ENCODE results near the gene GGT1.

The GGT1 gene

GRCh38 chr22:24587948-24588347 is 15.0 kb upstream of the GGT1 start:
- no peak overlapping the region for H3K4me3 ChIP-seq (ENCODE audit: low read length in 2 of 2)
- H3K23ac ChIP-seq (ENCODE audit: low read depth, low read length, poor library complexity) = no peak overlapping the region
- no peak overlapping the region for H2AK5ac ChIP-seq (ENCODE audit: low read depth, low read length)
- no peak overlapping the region for H3K27ac ChIP-seq (replicated peaks; ENCODE audit: low read length)
- no CpG with 5 or more reads among the region's 8 CpGs for WGBS, 2 donors (ENCODE audit: extremely low coverage in 2 of 2, insufficient read length in 2 of 2, insufficient replicate concordance in 1 of 2)
- no peak for DNase-seq (ENCODE audit: low spot score)
- no peak overlapping the region for H3K4me2 ChIP-seq (ENCODE audit: insufficient read depth, low read length, poor library complexity, severe bottlenecking)
- no peaks in the 10 kb centered on the region for H3K9me3 ChIP-seq (replicated peaks in 1 of 2; ENCODE audit: control insufficient read depth in 2 of 2, insufficient read depth in 1 of 2, low read depth in 1 of 2, low read length in 2 of 2)
- peaks cover 7 to 8% of the 10 kb centered on the region in 2 donors for H3K4me1 ChIP-seq (ENCODE audit: control insufficient read depth in 2 of 2, insufficient read depth in 1 of 2, low read depth in 1 of 2, low read length in 2 of 2)
- no peak overlapping the region for H2BK12ac ChIP-seq (ENCODE audit: low read length)
- no peak overlapping the region for H4K8ac ChIP-seq (ENCODE audit: low read depth, low read length)
- no peak overlapping the region for H2BK120ac ChIP-seq (ENCODE audit: low read depth, low read length)
- H3K27me3 ChIP-seq (ENCODE audit: control insufficient read depth in 3 of 3, insufficient read depth in 3 of 3, low read depth in 1 of 3, low read length in 3 of 3) = no peaks in the 10 kb centered on the region
- peaks cover 2% of the 10 kb centered on the region for H3K79me1 ChIP-seq (ENCODE audit: low read depth, low read length)
- H3K14ac ChIP-seq (ENCODE audit: low read length) = no peak overlapping the region
- H3K9ac ChIP-seq (ENCODE audit: low read depth, low read length, poor library complexity) = no peak overlapping the region
- H3K4ac ChIP-seq (ENCODE audit: low read length) = no peak overlapping the region
- no peak overlapping the region for H3K18ac ChIP-seq (ENCODE audit: low read length)
- no peak overlapping the region for H4K91ac ChIP-seq (ENCODE audit: low read depth, low read length, poor library complexity)
- no peak overlapping the region for H2AFZ ChIP-seq (ENCODE audit: low read length)
- H2BK15ac ChIP-seq (ENCODE audit: low read length) = no peak overlapping the region
- H3K36me3 ChIP-seq (replicated peaks in 1 of 2; ENCODE audit: control insufficient read depth in 2 of 2, insufficient read depth in 2 of 2, low read length in 2 of 2) = peaks cover 25 to 30% of the 10 kb centered on the region in 2 donors
- H2BK5ac ChIP-seq (ENCODE audit: low read length) = peak overlapping the region; percentile 82

GRCh38 chr22:24588381-24588756 is 14.6 kb upstream of the GGT1 start:
- Histone ChIP-seq H3K9ac (ENCODE audit: low read depth, low read length, poor library complexity) (no peak overlapping the region), H3K27ac (replicated peaks; ENCODE audit: low read length) (no peak overlapping the region), H3K18ac (ENCODE audit: low read length) (no peak overlapping the region), H2AK5ac (ENCODE audit: low read depth, low read length) (peak overlapping the region; percentile 56), H3K4me1 (ENCODE audit: control insufficient read depth in 2 of 2, insufficient read depth in 1 of 2, low read depth in 1 of 2, low read length in 2 of 2) (peaks cover 7 to 8% of the 10 kb centered on the region in 2 donors), H3K79me1 (ENCODE audit: low read depth, low read length) (peaks cover 2% of the 10 kb centered on the region), H3K23ac (ENCODE audit: low read depth, low read length, poor library complexity) (peak overlapping the region; percentile 43), H2BK120ac (ENCODE audit: low read depth, low read length) (no peak overlapping the region), H2BK12ac (ENCODE audit: low read length) (peak overlapping the region; percentile 22), H4K91ac (ENCODE audit: low read depth, low read length, poor library complexity) (no peak overlapping the region), H3K14ac (ENCODE audit: low read length) (no peak overlapping the region), H3K4me2 (ENCODE audit: insufficient read depth, low read length, poor library complexity, severe bottlenecking) (no peak overlapping the region), H4K8ac (ENCODE audit: low read depth, low read length) (no peak overlapping the region), H3K9me3 (replicated peaks in 1 of 2; ENCODE audit: control insufficient read depth in 2 of 2, insufficient read depth in 1 of 2, low read depth in 1 of 2, low read length in 2 of 2) (no peaks in the 10 kb centered on the region), H3K36me3 (replicated peaks in 1 of 2; ENCODE audit: control insufficient read depth in 2 of 2, insufficient read depth in 2 of 2, low read length in 2 of 2) (peaks cover 25 to 30% of the 10 kb centered on the region in 2 donors), H2AFZ (ENCODE audit: low read length) (no peak overlapping the region), H2BK5ac (ENCODE audit: low read length) (peak overlapping the region; percentile 82), H3K27me3 (ENCODE audit: control insufficient read depth in 3 of 3, insufficient read depth in 3 of 3, low read depth in 1 of 3, low read length in 3 of 3) (no peaks in the 10 kb centered on the region), H3K4me3 (ENCODE audit: low read length in 2 of 2) (no peak overlapping the region), H2BK15ac (ENCODE audit: low read length) (no peak overlapping the region), H3K4ac (ENCODE audit: low read length) (peak overlapping the region; percentile 11)
- no peak for DNase-seq (ENCODE audit: low spot score)
- no CpG with 5 or more reads among the region's 13 CpGs for WGBS, 2 donors (ENCODE audit: extremely low coverage in 2 of 2, insufficient read length in 2 of 2, insufficient replicate concordance in 1 of 2)

GRCh38 chr22:24588757-24589481 is 14.1 kb upstream of the GGT1 start:
- no peak overlapping the region for H3K9ac ChIP-seq (ENCODE audit: low read depth, low read length, poor library complexity)
- peak overlapping the region; percentile 82 for H2BK5ac ChIP-seq (ENCODE audit: low read length)
- H3K27me3 ChIP-seq (ENCODE audit: control insufficient read depth in 3 of 3, insufficient read depth in 3 of 3, low read depth in 1 of 3, low read length in 3 of 3) = no peaks in the 10 kb centered on the region
- H3K4ac ChIP-seq (ENCODE audit: low read length) = peak overlapping the region; percentile 11
- H2AFZ ChIP-seq (ENCODE audit: low read length) = no peak overlapping the region
- no peak overlapping the region for H3K14ac ChIP-seq (ENCODE audit: low read length)
- H3K9me3 ChIP-seq (replicated peaks in 1 of 2; ENCODE audit: control insufficient read depth in 2 of 2, insufficient read depth in 1 of 2, low read depth in 1 of 2, low read length in 2 of 2) = no peaks in the 10 kb centered on the region
- no peak overlapping the region for H4K8ac ChIP-seq (ENCODE audit: low read depth, low read length)
- H2BK12ac ChIP-seq (ENCODE audit: low read length) = peak overlapping the region; percentile 22
- no peak overlapping the region for H3K4me2 ChIP-seq (ENCODE audit: insufficient read depth, low read length, poor library complexity, severe bottlenecking)
- H3K79me1 ChIP-seq (ENCODE audit: low read depth, low read length) = peaks cover 2% of the 10 kb centered on the region
- peak overlapping the region; percentile 56 for H2AK5ac ChIP-seq (ENCODE audit: low read depth, low read length)
- peak overlapping the region; percentile 43 for H3K23ac ChIP-seq (ENCODE audit: low read depth, low read length, poor library complexity)
- WGBS, 2 donors (ENCODE audit: extremely low coverage in 2 of 2, insufficient read length in 2 of 2, insufficient replicate concordance in 1 of 2) = no CpG with 5 or more reads among the region's 21 CpGs
- H2BK120ac ChIP-seq (ENCODE audit: low read depth, low read length) = no peak overlapping the region
- no peak overlapping the region for H3K27ac ChIP-seq (replicated peaks; ENCODE audit: low read length)
- no peak for DNase-seq (ENCODE audit: low spot score)
- H2BK15ac ChIP-seq (ENCODE audit: low read length) = no peak overlapping the region
- peaks cover 10% of the 10 kb centered on the region in 2 donors for H3K4me1 ChIP-seq (ENCODE audit: control insufficient read depth in 2 of 2, insufficient read depth in 1 of 2, low read depth in 1 of 2, low read length in 2 of 2)
- H3K4me3 ChIP-seq (ENCODE audit: low read length in 2 of 2) = no peak overlapping the region
- H3K36me3 ChIP-seq (replicated peaks in 1 of 2; ENCODE audit: control insufficient read depth in 2 of 2, insufficient read depth in 2 of 2, low read length in 2 of 2) = peaks cover 25 to 30% of the 10 kb centered on the region in 2 donors
- no peak overlapping the region for H4K91ac ChIP-seq (ENCODE audit: low read depth, low read length, poor library complexity)
- no peak overlapping the region for H3K18ac ChIP-seq (ENCODE audit: low read length)

- Histone ChIP-seq H2BK120ac (ENCODE audit: low read depth, low read length) (no peak overlapping the region), H3K4me3 (ENCODE audit: low read length in 2 of 2) (no peak overlapping the region), H2BK12ac (ENCODE audit: low read length) (no peak overlapping the region), H3K4me1 (ENCODE audit: control insufficient read depth in 2 of 2, insufficient read depth in 1 of 2, low read depth in 1 of 2, low read length in 2 of 2) (peaks cover 12 to 17% of the 10 kb centered on the region in 2 donors), H3K27me3 (ENCODE audit: control insufficient read depth in 3 of 3, insufficient read depth in 3 of 3, low read depth in 1 of 3, low read length in 3 of 3) (no peaks in the 10 kb centered on the region), H3K23ac (ENCODE audit: low read depth, low read length, poor library complexity) (no peak overlapping the region), H3K14ac (ENCODE audit: low read length) (peak overlapping the region; percentile 17), H2BK5ac (ENCODE audit: low read length) (peak overlapping the region; percentile 82), H3K79me1 (ENCODE audit: low read depth, low read length) (peaks cover 2% of the 10 kb centered on the region), H4K8ac (ENCODE audit: low read depth, low read length) (no peak overlapping the region), H2AK5ac (ENCODE audit: low read depth, low read length) (no peak overlapping the region), H3K18ac (ENCODE audit: low read length) (peak overlapping the region; percentile 63), H2BK15ac (ENCODE audit: low read length) (no peak overlapping the region), H3K36me3 (replicated peaks in 1 of 2; ENCODE audit: control insufficient read depth in 2 of 2, insufficient read depth in 2 of 2, low read length in 2 of 2) (peaks cover 23 to 30% of the 10 kb centered on the region in 2 donors), H3K4ac (ENCODE audit: low read length) (no peak overlapping the region), H4K91ac (ENCODE audit: low read depth, low read length, poor library complexity) (no peak overlapping the region), H3K9ac (ENCODE audit: low read depth, low read length, poor library complexity) (peak overlapping the region; percentile 39), H2AFZ (ENCODE audit: low read length) (no peak overlapping the region), H3K9me3 (replicated peaks in 1 of 2; ENCODE audit: control insufficient read depth in 2 of 2, insufficient read depth in 1 of 2, low read depth in 1 of 2, low read length in 2 of 2) (no peaks in the 10 kb centered on the region), H3K27ac (replicated peaks; ENCODE audit: low read length) (no peak overlapping the region), H3K4me2 (ENCODE audit: insufficient read depth, low read length, poor library complexity, severe bottlenecking) (peak overlapping the region; percentile 11)
- WGBS, 2 donors (ENCODE audit: extremely low coverage in 2 of 2, insufficient read length in 2 of 2, insufficient replicate concordance in 1 of 2) = no CpG with 5 or more reads among the region's 7 CpGs
- no peak for DNase-seq (ENCODE audit: low spot score)
Observed at GRCh38 chr22:24589518-24590030, 13.4 kb upstream of the GGT1 start.

Data from neuronal stem cell (in vitro differentiated cells).